ENCODE measurements around the gene PPP2R3B.

- TF ChIP-seq REST (IDR thresholded peaks at IDR 0.05; ENCODE audit: borderline replicate concordance): no peak
- no peak for TF ChIP-seq CTCF (IDR thresholded peaks at IDR 0.05; ENCODE audit: poor library complexity, severe bottlenecking)
- no peak for TF ChIP-seq POLR2AphosphoS5 (IDR thresholded peaks at IDR 0.05)
- no peak for TF ChIP-seq SMC3 (conservative IDR thresholded peaks at IDR 0.05; ENCODE audit: poor library complexity)
- no peak for TF ChIP-seq EP300 (conservative IDR thresholded peaks at IDR 0.05; ENCODE audit: poor library complexity, severe bottlenecking)
- TF ChIP-seq MXI1 (conservative IDR thresholded peaks at IDR 0.05; ENCODE audit: poor library complexity, severe bottlenecking): no peak
- TF ChIP-seq TAF1 (IDR thresholded peaks at IDR 0.05; ENCODE audit: low read depth): no peak
Observed at GRCh38 chrX:308821-309520, 77.7 kb downstream of the PPP2R3B start.

Measured in neural cell (in vitro differentiated cells).